Measurements from ENCODE around the gene KCNIP1. TPM values are rescaled to one million over a fixed set of nuclear protein-coding genes. Genes with fewer than 3 reads are reported as not detected.

Gene KCNIP1
- not detected for total RNA-seq

DNA sequence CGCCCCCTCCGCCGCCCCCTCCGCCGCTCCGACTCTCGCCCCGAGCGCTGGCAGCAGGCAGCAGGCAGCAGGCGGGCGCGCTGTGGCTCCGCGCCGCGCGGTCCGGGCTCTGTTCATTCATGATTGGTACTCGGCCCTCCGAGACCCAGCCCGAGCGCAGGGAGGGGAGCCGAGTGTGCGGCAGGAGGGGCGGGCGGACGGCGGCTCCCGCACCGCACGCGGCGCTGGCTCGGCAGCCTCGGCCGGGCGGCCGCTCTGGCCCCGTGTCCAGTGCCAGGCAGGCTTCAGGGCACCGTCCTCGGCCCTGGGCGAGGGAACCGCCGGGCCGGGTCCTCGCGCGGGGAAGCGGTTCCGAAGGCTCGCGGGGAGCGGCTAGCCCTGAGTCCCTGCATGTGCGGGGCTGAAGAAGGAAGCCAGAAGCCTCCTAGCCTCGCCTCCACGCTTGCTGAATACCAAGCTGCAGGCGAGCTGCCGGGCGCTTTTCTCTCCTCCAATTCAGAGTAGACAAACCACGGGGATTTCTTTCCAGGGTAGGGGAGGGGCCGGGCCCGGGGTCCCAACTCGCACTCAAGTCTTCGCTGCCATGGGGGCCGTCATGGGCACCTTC lies at the start of gene KCNIP1:
Gene KCNIP1 (plus strand): TSS at position 31 of the 607 bp plus-strand sequence.
- Mint-ChIP-seq H3K9me3 (no peaks in the 10 kb centered on the region), H3K4me1 (no peaks in the 10 kb centered on the region), H3K27me3 (peaks cover 51% of the 10 kb centered on the region), H3K4me3 (no peak within 1 kb of the TSS), H3K36me3 (ENCODE audit: low read depth) (no peaks in the 10 kb centered on the region), H3K27ac (no peak within 1 kb of the TSS)
- ChIA-PET POLR2A (no interaction called here), CTCF (no interaction called here)
- DNase-seq, result no peak

DNA sequence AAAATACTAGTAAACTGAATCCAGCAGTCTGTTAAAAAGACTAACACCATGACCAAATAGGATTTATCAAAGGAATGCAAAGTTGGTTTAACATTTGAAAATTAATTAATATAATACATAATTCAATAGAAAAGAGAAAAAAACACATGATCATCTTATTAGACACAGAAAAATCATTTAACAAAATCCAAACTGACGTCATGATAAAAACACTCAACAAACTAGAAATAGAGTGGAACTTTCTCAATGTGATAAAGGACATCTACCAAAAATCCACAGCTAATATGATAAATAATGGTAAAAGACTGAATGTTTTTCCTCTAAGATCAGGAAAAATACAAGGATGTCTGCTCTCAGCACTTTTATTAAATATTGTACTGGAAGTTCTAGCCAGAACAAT lies 40.4 kb upstream of the KCNIP1 start:
- POLR2A ChIA-PET, result no interaction called here

DNA sequence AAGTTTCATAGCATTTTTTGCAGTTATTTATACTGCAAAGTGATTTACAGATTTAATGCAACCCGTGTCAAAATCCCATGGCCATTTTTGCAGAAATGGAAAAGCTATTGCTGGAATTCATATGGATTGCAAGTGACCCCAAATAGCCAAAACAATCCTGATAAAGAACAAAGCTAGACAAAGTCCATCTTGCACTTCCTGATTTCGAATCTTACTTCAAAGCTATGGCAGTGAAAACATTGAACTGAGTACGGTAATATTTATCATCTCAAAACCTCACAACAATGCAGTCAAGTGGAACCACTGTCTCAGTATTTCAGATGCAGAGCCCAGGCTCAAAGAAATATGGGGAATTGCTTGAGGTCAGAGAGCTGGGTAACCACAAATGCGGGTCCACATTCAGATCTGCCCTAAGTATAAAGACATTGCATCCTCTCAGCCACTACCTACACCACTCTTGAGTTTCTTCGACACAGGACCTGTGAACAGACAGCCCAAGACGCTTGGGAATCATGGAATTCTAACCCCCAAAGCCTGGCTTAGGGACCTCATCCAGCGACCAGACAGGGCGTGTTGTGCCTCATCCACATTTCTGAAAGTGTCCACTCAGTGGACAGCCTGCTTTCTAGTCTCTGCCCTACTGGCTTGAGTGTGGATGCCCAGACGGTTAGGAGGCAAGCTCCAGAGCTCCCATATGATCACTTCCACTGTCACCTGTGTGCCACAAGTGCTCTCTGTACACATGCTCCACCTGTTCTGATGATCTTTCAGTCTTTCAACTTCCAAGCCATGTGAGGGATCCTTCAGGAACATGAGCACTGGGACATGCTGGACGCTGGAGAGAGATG lies 39.3 kb upstream of the KCNIP1 start:
- no peak overlapping the region for H3K27ac Mint-ChIP-seq
- DNase-seq, result no peak
- H3K27me3 Mint-ChIP-seq, result peaks cover 32% of the 10 kb centered on the region
- H3K4me3 Mint-ChIP-seq, result no peak overlapping the region
- CTCF ChIA-PET, result interaction anchor here (1.2 kb wide), 1 partner anchor 11 kb away, joined by 3 read pairs; no protein-coding TSS in a partner anchor
- H3K36me3 Mint-ChIP-seq (ENCODE audit: low read depth), result no peaks in the 10 kb centered on the region
- no peaks in the 10 kb centered on the region for H3K9me3 Mint-ChIP-seq
- no peaks in the 10 kb centered on the region for H3K4me1 Mint-ChIP-seq
- POLR2A ChIA-PET, result no interaction called here

More for the DNA sequence above, 40.4 kb upstream of the KCNIP1 start:
- H3K4me1 Mint-ChIP-seq, result no peaks in the 10 kb centered on the region
- H3K27ac Mint-ChIP-seq, result no peak overlapping the region
- peaks cover 38% of the 10 kb centered on the region for H3K27me3 Mint-ChIP-seq
- CTCF ChIA-PET, result no interaction called here
- H3K9me3 Mint-ChIP-seq, result no peaks in the 10 kb centered on the region
- H3K36me3 Mint-ChIP-seq (ENCODE audit: low read depth), result no peaks in the 10 kb centered on the region
- DNase-seq, result no peak
- no peak overlapping the region for H3K4me3 Mint-ChIP-seq

DNA sequence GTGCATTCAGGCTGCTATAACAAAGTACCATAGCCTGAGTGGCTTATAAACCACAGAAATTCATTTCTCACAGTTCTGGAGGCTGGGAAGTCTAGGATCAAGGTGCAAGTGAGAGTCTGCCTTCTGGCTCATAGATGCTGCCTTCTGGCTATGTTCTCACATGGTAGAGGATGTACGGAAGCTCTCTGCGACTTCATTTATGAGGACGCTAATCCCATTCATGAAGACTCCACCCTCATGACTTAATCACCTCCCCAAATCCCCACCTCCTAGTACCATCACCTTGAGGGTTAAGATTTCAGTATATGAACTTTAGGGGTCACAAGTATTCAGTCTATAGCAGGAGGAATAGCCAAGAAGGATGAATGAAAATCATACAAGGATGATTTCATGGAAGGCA lies 37.3 kb upstream of the KCNIP1 start:
- no peak overlapping the region for H3K27ac Mint-ChIP-seq
- POLR2A ChIA-PET, result no interaction called here

DNA sequence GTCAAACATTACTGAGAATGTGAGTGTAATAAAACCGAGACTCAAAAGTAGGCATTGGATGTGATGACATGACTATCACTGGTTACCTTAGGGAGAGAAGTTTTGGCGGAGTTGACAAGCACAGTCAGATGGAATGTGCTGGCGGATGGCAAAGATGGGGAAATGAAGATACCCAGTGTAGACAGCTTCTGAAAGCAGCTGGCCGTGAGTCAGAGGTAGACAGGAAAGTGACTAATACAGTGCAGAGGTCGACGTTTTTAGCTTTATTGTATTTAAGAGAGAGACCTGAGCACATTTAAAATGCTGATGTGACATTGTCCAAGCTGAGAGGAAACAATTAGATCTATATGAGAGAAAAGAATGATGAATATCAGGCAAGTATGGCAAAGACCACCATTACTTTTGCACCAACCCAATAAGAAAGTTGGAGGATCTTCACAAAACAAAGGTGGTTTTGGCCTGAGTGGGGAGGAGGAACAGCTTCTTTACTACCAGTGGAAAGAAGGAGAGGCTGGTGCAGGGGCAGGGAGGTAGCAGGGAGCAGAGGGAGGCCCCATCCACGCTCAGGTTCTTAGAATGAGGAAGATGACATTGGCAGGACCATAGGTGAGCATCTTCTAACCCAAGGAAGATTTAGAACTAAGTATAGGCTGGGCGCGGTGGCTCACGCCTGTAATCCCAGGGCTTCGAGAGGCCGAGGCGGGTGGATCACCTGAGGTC lies 36.7 kb upstream of the KCNIP1 start:
- no peaks in the 10 kb centered on the region for H3K9me3 Mint-ChIP-seq
- no peaks in the 10 kb centered on the region for H3K36me3 Mint-ChIP-seq (ENCODE audit: low read depth)
- no peak overlapping the region for H3K27ac Mint-ChIP-seq
- ChIA-PET CTCF (no interaction called here), POLR2A (no interaction called here)
- H3K27me3 Mint-ChIP-seq, result peaks cover 15% of the 10 kb centered on the region
- H3K4me3 Mint-ChIP-seq, result no peak overlapping the region
- no peak for DNase-seq
- no peaks in the 10 kb centered on the region for H3K4me1 Mint-ChIP-seq

More for the DNA sequence above, 37.3 kb upstream of the KCNIP1 start:
- DNase-seq, result no peak
- CTCF ChIA-PET, result no interaction called here
- Mint-ChIP-seq H3K4me3 (no peak overlapping the region), H3K27me3 (peaks cover 21% of the 10 kb centered on the region), H3K4me1 (no peaks in the 10 kb centered on the region), H3K36me3 (ENCODE audit: low read depth) (no peaks in the 10 kb centered on the region), H3K9me3 (no peaks in the 10 kb centered on the region)

DNA sequence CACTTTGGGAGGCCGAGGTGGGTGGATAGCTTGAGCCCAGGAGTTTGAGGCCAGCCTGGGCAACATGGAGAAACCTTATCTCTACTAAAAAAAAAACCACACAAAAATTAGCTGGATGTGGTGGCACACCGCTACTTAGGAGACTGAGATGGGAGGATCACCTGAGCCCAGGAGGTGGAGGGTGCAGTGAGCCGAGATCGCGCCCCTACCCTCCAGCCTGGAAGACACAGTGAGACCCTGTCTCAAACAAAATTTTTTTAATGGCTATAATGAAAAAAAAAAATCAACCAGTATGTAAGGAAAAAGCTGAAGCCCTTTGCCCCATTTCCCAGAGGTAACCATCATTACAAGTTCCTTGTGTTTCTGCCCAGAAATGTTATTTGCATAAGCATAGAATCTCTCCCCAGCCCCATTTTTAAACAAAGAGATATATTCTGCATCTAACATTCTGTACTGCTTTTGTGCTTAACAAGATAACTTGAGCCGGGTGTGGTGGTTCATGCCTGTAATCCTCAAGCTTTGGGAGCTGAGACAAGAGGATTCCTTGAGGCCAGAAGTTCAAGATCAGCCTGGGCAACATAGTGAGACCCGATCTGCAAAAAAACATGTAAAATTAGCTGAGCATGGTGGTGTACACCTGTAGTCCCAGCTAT lies 35.1 kb upstream of the KCNIP1 start:
- H3K4me3 Mint-ChIP-seq, result no peak overlapping the region
- no peaks in the 10 kb centered on the region for H3K4me1 Mint-ChIP-seq
- H3K27me3 Mint-ChIP-seq, result peaks cover 14% of the 10 kb centered on the region
- no peak overlapping the region for H3K27ac Mint-ChIP-seq
- DNase-seq, result no peak
- H3K36me3 Mint-ChIP-seq (ENCODE audit: low read depth), result no peaks in the 10 kb centered on the region
- no peaks in the 10 kb centered on the region for H3K9me3 Mint-ChIP-seq
- ChIA-PET CTCF (interaction anchor here (0.6 kb wide), 1 partner anchor 44 kb away, joined by 3 read pairs; no protein-coding TSS in a partner anchor), POLR2A (no interaction called here)

DNA sequence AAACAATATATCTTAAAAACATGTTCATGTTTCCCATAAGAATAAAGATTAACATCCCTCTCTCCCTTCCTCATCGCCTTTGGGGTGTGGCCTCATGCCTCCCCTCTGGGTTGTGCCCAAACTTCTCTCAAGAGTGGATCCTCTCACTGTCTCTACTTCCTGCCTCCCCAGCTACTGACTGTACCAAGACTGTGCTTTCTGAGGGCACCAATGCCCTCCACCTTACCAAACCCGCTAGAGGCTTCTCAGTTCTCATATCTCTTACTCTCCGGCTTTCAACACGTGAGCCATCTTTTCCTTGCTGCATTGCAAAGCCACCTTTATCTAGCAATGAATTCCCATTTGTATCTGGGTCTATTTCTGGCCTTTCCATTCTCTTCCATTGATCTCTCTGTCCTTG lies 34.4 kb upstream of the KCNIP1 start:
- H3K27ac Mint-ChIP-seq, result no peak overlapping the region
- H3K4me3 Mint-ChIP-seq, result no peak overlapping the region
- DNase-seq, result no peak
- H3K27me3 Mint-ChIP-seq, result peaks cover 14% of the 10 kb centered on the region
- CTCF ChIA-PET, result no interaction called here
- H3K9me3 Mint-ChIP-seq, result no peaks in the 10 kb centered on the region
- POLR2A ChIA-PET, result no interaction called here
- no peaks in the 10 kb centered on the region for H3K36me3 Mint-ChIP-seq (ENCODE audit: low read depth)
- H3K4me1 Mint-ChIP-seq, result no peaks in the 10 kb centered on the region

DNA sequence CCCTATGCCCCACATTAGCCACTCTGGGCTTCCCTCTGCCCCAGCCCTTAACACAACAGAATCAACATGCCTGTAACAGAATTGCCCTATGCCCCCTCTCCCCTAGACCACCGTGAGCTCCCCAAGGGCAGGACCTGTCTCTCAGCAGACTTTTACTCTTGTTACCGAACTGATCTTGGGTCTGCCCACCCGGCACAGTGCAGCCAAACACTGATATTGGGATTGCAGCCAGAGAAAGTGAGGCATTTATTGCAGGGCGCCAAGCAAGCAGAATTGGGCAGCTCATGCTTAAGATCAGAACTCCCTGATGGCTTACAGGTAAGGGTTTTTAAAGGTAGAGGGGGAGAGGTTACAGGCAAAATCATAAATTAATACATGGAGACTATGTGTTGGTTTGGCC lies 33.5 kb upstream of the KCNIP1 start:
- no peaks in the 10 kb centered on the region for H3K36me3 Mint-ChIP-seq (ENCODE audit: low read depth)
- H3K4me1 Mint-ChIP-seq, result no peaks in the 10 kb centered on the region
- no peak for DNase-seq
- POLR2A ChIA-PET, result no interaction called here
- no peak overlapping the region for H3K27ac Mint-ChIP-seq
- H3K27me3 Mint-ChIP-seq, result peaks cover 17% of the 10 kb centered on the region
- CTCF ChIA-PET, result interaction anchor here (1.0 kb wide), 1 partner anchor 13 kb away, joined by 3 read pairs; no protein-coding TSS in a partner anchor
- H3K4me3 Mint-ChIP-seq, result no peak overlapping the region
- H3K9me3 Mint-ChIP-seq, result no peaks in the 10 kb centered on the region

DNA sequence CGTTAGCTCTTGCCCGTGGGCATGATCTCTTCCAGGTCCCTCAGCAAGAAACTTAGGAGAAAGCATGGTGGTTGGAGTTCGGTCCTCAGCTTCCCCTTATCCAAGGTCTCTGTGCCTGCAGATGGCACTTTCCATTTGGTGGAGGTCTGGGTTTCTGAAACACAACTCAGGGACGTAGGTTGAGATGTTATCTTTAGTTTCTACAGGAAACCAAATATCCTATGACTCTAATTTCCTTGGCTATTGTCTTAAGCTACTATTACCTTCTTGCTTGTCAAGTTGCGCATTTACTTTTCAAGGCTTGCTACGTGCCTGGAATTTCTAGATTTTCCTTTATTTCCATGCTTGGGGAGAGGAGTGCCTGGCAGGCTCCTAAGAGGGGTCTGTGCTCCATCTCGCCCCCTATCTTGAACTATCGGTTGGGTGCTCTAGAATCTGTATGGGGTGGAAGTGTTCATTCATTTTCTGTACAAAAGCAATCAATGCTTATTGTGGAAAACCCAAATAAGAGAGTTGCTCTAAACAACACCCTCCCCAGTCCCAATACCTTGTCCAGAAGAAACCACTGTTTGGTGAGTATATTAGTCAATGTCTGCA lies 32.9 kb upstream of the KCNIP1 start:
- CTCF ChIA-PET, result interaction anchor here (1.0 kb wide), 1 partner anchor 14 kb away, joined by 3 read pairs; no protein-coding TSS in a partner anchor
- no peak for DNase-seq
- POLR2A ChIA-PET, result no interaction called here
- no peaks in the 10 kb centered on the region for H3K9me3 Mint-ChIP-seq
- H3K27ac Mint-ChIP-seq, result no peak overlapping the region
- no peaks in the 10 kb centered on the region for H3K4me1 Mint-ChIP-seq
- no peak overlapping the region for H3K4me3 Mint-ChIP-seq
- H3K36me3 Mint-ChIP-seq (ENCODE audit: low read depth), result no peaks in the 10 kb centered on the region
- H3K27me3 Mint-ChIP-seq, result peaks cover 18% of the 10 kb centered on the region

DNA sequence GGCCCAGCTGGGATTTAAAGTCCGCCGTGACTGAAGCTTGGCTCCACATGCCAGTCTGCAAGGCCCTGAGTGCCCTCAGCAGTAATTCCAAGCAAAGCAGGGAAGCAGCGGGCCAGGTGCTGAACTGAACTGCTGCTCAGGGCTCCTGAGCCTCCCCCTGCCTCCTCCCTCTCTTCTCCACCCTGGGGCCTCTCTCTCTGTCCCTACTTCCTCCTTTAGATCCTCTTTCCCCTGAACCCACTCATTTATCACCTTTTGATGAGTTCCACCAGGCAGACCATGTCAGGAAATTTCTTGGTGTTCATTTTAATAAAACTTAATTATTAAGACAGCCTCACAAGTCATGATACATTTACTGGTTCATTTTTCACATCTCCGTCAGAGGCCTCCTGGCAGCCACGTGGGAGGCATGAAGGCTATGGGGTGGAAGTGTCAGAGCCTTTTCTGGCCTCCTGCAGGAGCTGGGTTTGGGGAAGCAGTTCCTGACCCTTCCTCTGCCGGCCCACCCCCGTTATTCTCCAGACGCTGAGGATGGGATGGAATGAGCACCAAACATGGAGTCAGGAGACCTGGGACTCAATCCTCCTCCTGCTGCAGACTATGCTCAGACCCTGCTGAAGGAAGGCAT lies 32.2 kb upstream of the KCNIP1 start:
- ChIA-PET POLR2A (no interaction called here), CTCF (no interaction called here)
- Mint-ChIP-seq H3K27me3 (peaks cover 20% of the 10 kb centered on the region), H3K4me3 (no peak overlapping the region), H3K27ac (no peak overlapping the region), H3K4me1 (no peaks in the 10 kb centered on the region), H3K9me3 (no peaks in the 10 kb centered on the region), H3K36me3 (ENCODE audit: low read depth) (no peaks in the 10 kb centered on the region)
- DNase-seq, result no peak

DNA sequence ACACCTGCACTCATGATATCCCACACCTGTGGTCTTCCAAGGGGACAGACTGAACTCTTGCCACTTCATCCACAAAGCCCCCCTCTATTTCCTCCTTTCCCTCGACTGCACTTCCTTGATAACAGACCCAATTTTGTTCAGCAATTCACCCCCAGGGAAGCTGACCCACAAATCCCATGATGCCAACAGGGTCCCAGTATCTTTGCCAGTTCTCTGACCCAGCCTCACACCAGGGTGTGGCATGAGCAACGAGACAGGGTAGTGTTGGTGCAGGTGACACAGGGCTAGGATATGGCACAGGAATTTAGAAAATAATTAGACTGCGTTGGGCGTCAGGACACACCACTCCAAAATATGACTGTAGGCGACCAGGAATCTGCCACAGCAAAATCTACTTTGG lies 30.2 kb upstream of the KCNIP1 start:
- H3K4me3 Mint-ChIP-seq, result no peak overlapping the region
- no peak overlapping the region for H3K27ac Mint-ChIP-seq
- no peaks in the 10 kb centered on the region for H3K36me3 Mint-ChIP-seq (ENCODE audit: low read depth)
- POLR2A ChIA-PET, result no interaction called here
- H3K27me3 Mint-ChIP-seq, result peaks cover 32% of the 10 kb centered on the region
- no peaks in the 10 kb centered on the region for H3K4me1 Mint-ChIP-seq
- H3K9me3 Mint-ChIP-seq, result no peaks in the 10 kb centered on the region
- no peak for DNase-seq
- CTCF ChIA-PET, result interaction anchor here (0.6 to 1.3 kb wide), 2 partner anchors 20 to 59 kb away, joined by 3 to 4 read pairs; no protein-coding TSS in a partner anchor

Measured in activated CD4-positive, alpha-beta T cell treated with anti-CD3 and anti-CD28 coated beads, Interleukin-2, amount 10 ng/mL, durations not matched to agents 7 days and 5 days (primary cell).